Camera-type eye (tissue), 1 donor: ENCODE results near the gene FBH1. TPM values are rescaled to one million over a fixed set of nuclear protein-coding genes. Genes with fewer than 3 reads are reported as not detected.

Source experiments
- total RNA-seq: library from RNA; depleted of rRNA; stranded (reverse); fragments of >200 nt; gene quantifications from one replicate; pipeline ENCODE4 v1.2.3, GENCODE V29; 2014

Gene FBH1
- total RNA-seq = 94.6 TPM

GRCh38 chr10:5889624-5890451, at the start of gene FBH1, which contains the start of gene ANKRD16:
Gene FBH1 (plus strand): TSS chr10:5890243. CDS start chr10:5890346, 103 bp downstream.
Gene ANKRD16 (minus strand): TSS chr10:5889893. CDS start chr10:5889354, 539 bp downstream.

DNA sequence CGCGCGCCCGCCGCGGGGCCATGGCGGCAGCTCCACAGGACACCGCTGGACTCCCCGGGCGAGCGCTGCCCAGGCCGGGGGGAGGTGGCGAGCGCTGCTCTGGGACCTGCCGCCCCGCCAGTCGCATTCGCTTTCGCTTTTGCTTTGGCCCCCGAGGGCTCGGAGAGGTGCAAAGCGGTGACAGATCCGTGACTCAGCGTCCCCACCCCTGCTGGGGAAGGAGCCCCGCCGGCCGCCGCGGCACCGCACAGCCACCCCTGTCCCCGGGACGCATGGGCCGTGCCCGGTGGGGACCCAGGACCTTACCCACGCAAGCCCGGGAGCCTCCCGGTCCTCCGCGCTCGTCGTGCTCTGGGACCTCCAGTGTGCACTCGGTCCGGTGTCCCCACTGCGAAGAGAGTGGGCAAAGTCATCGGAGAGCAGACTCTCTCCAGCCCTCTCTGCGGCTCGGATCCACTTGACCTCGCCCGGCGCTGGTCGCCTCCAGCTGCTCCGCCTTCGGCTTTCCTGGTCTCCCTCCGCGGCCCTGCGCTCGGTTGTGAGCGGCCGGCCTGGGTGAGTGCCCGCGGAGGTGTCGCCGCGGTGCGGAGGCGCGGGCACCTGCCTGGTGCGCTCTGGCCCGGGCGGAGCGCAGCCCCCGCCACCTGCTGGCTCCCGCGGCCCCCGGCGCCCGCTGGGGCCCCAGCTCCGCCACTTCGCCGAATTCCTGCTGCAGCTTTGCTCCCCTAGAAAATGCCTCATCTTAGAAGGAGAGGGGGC, 87.6 kb downstream of the FBH1 start, which contains the start of gene IL15RA:
Gene IL15RA, minus strand, starts transcription at position 73 of the 759 bp plus-strand sequence. Its CDS starts 51 bp downstream, at position 22.

Other genes starting within 250 kb of the FBH1 start
- 30.4 TPM for gene ASB13, start 223.6 kb upstream of the FBH1 start, total RNA-seq
- 119 TPM for gene TASOR2, start 205.4 kb upstream of the FBH1 start, total RNA-seq
- gene GDI2, start 76.8 kb upstream of the FBH1 start, total RNA-seq = 290 TPM
- 15.1 TPM for gene ANKRD16, start 350 bp upstream of the FBH1 start, total RNA-seq
- 3.2 TPM for gene IL15RA, start 87.3 kb downstream of the FBH1 start, total RNA-seq
- 0.44 TPM for gene IL2RA, start 172.1 kb downstream of the FBH1 start, total RNA-seq
- 86.9 TPM for gene RBM17, start 198.8 kb downstream of the FBH1 start, total RNA-seq